HEK293 (cell line): ENCODE results near the gene CSRP1.

ENCODE experiments used
- CTCF ChIA-PET: fragments of 350-600 bp; formaldehyde crosslinking; extraction: SDS; loops from one replicate; lab custom pipeline; 2021; ENCODE audit warnings: antibody characterized with exemption; lab: Yijun Ruan, JAX
- POLR2A ChIA-PET: fragments of 300-600 bp; formaldehyde crosslinking; extraction: SDS; loops from one replicate; lab custom pipeline; 2020; ENCODE audit warnings: antibody characterized with exemption, inconsistent platforms; lab: Yijun Ruan, JAX
- H3K27ac ChIP-seq: fragments of 200-500 bp; sonication (Bioruptor generic); 2 replicates; pipeline ENCODE4 v1.5.1; 2014; ENCODE audit warnings: low read depth, low read length, control low read depth, inconsistent platforms; ENCODE audit errors: extremely low read depth
- H3K36me3 ChIP-seq, 2 experiments: fragments of 200-500 bp in 1 of 2; sonication (Bioruptor generic) in 1 of 2; 1 replicate in 1 of 2; 2 replicates in 1 of 2; pipeline ENCODE4 v1.5.1; 2014 to 2017; ENCODE audit warnings: inconsistent platforms in 2 of 2, low read length in 2 of 2; ENCODE audit not compliant: control insufficient read depth in 2 of 2, insufficient read depth in 1 of 2
- H3K4me1 ChIP-seq: fragments of 200-500 bp; sonication (Bioruptor generic); 2 replicates; pipeline ENCODE4 v1.5.1; 2014; ENCODE audit warnings: mild to moderate bottlenecking, low read length, inconsistent platforms; ENCODE audit not compliant: control insufficient read depth, insufficient read depth
- H3K4me3 ChIP-seq: 2 replicates; pipeline ENCODE4 v1.5.1; 2011; ENCODE audit warnings: low read depth, mild to moderate bottlenecking, control low read depth, low read length, moderate library complexity
- H3K9me3 ChIP-seq: fragments of 200-500 bp; sonication (Bioruptor generic); 2 replicates; pipeline ENCODE4 v1.5.1; 2014; ENCODE audit warnings: low read depth, low read length, inconsistent platforms; ENCODE audit not compliant: control insufficient read depth, insufficient read depth
- GLIS1 ChIP-seq: fragments of 450-650 bp; formaldehyde crosslinking; IDR thresholded peaks from 2 replicates; pipeline ENCODE4 v1.5.1; 2016; ENCODE audit warnings: missing biosample characterization, missing genetic modification characterization
- ZNF335 ChIP-seq: fragments of 450-650 bp; formaldehyde crosslinking; conservative IDR thresholded peaks from 2 replicates; pipeline ENCODE4 v1.5.1; 2016; ENCODE audit warnings: missing biosample characterization, missing genetic modification characterization
- ZNF768 ChIP-seq: fragments of 450-650 bp; formaldehyde crosslinking; IDR thresholded peaks from 2 replicates; pipeline ENCODE4 v1.5.1; 2018; ENCODE audit warnings: missing biosample characterization, mild to moderate bottlenecking, missing genetic modification characterization
- ZNF777 ChIP-seq: fragments of 450-650 bp; formaldehyde crosslinking; IDR thresholded peaks from 2 replicates; pipeline ENCODE4 v1.5.1; 2017; ENCODE audit warnings: missing biosample characterization, missing genetic modification characterization, borderline replicate concordance
- ZNF843 ChIP-seq: fragments of 450-650 bp; formaldehyde crosslinking; IDR thresholded peaks from 2 replicates; pipeline ENCODE4 v1.5.1; 2016; ENCODE audit warnings: missing biosample characterization, missing genetic modification characterization
- TF ChIP-seq, protein P1 (sequence below): fragments of 450-650 bp; formaldehyde crosslinking; IDR thresholded peaks from 2 replicates; pipeline ENCODE4 v1.5.1; 2016; ENCODE audit warnings: missing biosample characterization, missing genetic modification characterization, low read depth
- TF ChIP-seq, protein P2 (sequence below): fragments of 450-650 bp; formaldehyde crosslinking; IDR thresholded peaks from 2 replicates; pipeline ENCODE4 v1.5.1; 2016; ENCODE audit warnings: missing biosample characterization, missing genetic modification characterization
- TF ChIP-seq, protein P3 (sequence below): fragments of 450-650 bp; formaldehyde crosslinking; IDR thresholded peaks from 2 replicates; pipeline ENCODE4 v1.5.1; 2016; ENCODE audit warnings: missing biosample characterization, missing genetic modification characterization, borderline replicate concordance
- TF ChIP-seq, protein P4 (sequence below): fragments of 450-650 bp; formaldehyde crosslinking; conservative IDR thresholded peaks from 2 replicates; pipeline ENCODE4 v1.5.1; 2016; ENCODE audit warnings: low read depth, missing biosample characterization, missing genetic modification characterization
- TF ChIP-seq, protein P5 (sequence below): fragments of 450-650 bp; formaldehyde crosslinking; IDR thresholded peaks from 2 replicates; pipeline ENCODE4 v1.5.1; 2016; ENCODE audit warnings: missing biosample characterization, missing genetic modification characterization

CSRP1 gene

DNA sequence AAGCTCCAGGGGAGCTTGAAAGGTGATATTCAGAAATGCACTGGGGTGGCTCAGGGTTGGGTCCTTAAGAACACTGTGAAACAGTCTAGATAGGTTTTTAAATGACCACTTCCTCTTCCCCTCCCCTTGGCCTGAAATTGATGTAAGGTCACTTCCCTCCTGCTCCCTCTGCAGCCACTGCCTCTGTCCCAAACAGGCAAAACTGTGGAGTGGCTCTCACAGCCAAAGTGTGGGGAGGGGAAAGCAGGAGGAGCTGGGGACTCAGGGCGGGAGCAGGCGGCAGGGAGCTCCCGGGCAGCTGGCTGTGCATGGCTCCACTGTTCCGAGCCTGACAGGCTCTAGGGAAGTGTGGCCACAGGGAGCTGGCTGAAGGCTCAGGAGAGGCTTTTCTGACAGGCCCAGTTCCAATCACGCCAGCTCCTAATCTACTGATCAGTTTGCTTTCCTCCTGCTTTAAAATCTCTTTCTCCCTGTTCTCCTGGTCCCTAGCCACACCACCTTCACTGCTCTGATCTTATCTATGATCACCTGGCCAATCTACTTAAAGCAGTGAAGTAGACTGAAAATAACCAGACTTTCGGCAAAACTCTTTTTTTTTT, 5.1 kb upstream of the CSRP1 start:
- Histone ChIP-seq H3K36me3 (no peaks in the 10 kb centered on the region), H3K9me3 (no peaks in the 10 kb centered on the region), H3K4me3 (no peak overlapping the region), H3K4me1 (no peaks in the 10 kb centered on the region), H3K27ac (no peak overlapping the region)
- ChIA-PET CTCF (interaction anchor here (0.5 to 11.1 kb wide), 40 partner anchors 10 to 338 kb away, joined by 3 to 471 read pairs (median 6); partner anchors contain the start of gene PHLDA3), POLR2A (interaction anchor here (0.7 to 4.3 kb wide), 6 partner anchors 14 to 44 kb away, joined by 3 to 42 read pairs (median 6); partner anchors contain the start of gene PHLDA3)
- TF ChIP-seq, protein P1, sequence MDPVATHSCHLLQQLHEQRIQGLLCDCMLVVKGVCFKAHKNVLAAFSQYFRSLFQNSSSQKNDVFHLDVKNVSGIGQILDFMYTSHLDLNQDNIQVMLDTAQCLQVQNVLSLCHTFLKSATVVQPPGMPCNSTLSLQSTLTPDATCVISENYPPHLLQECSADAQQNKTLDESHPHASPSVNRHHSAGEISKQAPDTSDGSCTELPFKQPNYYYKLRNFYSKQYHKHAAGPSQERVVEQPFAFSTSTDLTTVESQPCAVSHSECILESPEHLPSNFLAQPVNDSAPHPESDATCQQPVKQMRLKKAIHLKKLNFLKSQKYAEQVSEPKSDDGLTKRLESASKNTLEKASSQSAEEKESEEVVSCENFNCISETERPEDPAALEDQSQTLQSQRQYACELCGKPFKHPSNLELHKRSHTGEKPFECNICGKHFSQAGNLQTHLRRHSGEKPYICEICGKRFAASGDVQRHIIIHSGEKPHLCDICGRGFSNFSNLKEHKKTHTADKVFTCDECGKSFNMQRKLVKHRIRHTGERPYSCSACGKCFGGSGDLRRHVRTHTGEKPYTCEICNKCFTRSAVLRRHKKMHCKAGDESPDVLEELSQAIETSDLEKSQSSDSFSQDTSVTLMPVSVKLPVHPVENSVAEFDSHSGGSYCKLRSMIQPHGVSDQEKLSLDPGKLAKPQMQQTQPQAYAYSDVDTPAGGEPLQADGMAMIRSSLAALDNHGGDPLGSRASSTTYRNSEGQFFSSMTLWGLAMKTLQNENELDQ (tag by site-specific recombination): no peak
- TF ChIP-seq, protein P2, sequence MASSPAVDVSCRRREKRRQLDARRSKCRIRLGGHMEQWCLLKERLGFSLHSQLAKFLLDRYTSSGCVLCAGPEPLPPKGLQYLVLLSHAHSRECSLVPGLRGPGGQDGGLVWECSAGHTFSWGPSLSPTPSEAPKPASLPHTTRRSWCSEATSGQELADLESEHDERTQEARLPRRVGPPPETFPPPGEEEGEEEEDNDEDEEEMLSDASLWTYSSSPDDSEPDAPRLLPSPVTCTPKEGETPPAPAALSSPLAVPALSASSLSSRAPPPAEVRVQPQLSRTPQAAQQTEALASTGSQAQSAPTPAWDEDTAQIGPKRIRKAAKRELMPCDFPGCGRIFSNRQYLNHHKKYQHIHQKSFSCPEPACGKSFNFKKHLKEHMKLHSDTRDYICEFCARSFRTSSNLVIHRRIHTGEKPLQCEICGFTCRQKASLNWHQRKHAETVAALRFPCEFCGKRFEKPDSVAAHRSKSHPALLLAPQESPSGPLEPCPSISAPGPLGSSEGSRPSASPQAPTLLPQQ (tag by site-specific recombination): no peak
- TF ChIP-seq ZNF768 (tag by site-specific recombination) (no peak), GLIS1 (tag by site-specific recombination) (peak; percentile 68), ZNF843 (tag by site-specific recombination) (no peak), ZNF777 (tag by site-specific recombination) (no peak), ZNF335 (tag by site-specific recombination) (0 out of 2 replicates have a peak, but pooled peaks have one; percentile 19)
- TF ChIP-seq, protein P3, sequence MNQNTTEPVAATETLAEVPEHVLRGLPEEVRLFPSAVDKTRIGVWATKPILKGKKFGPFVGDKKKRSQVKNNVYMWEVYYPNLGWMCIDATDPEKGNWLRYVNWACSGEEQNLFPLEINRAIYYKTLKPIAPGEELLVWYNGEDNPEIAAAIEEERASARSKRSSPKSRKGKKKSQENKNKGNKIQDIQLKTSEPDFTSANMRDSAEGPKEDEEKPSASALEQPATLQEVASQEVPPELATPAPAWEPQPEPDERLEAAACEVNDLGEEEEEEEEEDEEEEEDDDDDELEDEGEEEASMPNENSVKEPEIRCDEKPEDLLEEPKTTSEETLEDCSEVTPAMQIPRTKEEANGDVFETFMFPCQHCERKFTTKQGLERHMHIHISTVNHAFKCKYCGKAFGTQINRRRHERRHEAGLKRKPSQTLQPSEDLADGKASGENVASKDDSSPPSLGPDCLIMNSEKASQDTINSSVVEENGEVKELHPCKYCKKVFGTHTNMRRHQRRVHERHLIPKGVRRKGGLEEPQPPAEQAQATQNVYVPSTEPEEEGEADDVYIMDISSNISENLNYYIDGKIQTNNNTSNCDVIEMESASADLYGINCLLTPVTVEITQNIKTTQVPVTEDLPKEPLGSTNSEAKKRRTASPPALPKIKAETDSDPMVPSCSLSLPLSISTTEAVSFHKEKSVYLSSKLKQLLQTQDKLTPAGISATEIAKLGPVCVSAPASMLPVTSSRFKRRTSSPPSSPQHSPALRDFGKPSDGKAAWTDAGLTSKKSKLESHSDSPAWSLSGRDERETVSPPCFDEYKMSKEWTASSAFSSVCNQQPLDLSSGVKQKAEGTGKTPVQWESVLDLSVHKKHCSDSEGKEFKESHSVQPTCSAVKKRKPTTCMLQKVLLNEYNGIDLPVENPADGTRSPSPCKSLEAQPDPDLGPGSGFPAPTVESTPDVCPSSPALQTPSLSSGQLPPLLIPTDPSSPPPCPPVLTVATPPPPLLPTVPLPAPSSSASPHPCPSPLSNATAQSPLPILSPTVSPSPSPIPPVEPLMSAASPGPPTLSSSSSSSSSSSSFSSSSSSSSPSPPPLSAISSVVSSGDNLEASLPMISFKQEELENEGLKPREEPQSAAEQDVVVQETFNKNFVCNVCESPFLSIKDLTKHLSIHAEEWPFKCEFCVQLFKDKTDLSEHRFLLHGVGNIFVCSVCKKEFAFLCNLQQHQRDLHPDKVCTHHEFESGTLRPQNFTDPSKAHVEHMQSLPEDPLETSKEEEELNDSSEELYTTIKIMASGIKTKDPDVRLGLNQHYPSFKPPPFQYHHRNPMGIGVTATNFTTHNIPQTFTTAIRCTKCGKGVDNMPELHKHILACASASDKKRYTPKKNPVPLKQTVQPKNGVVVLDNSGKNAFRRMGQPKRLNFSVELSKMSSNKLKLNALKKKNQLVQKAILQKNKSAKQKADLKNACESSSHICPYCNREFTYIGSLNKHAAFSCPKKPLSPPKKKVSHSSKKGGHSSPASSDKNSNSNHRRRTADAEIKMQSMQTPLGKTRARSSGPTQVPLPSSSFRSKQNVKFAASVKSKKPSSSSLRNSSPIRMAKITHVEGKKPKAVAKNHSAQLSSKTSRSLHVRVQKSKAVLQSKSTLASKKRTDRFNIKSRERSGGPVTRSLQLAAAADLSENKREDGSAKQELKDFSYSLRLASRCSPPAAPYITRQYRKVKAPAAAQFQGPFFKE: no peak
- TF ChIP-seq, protein P4, sequence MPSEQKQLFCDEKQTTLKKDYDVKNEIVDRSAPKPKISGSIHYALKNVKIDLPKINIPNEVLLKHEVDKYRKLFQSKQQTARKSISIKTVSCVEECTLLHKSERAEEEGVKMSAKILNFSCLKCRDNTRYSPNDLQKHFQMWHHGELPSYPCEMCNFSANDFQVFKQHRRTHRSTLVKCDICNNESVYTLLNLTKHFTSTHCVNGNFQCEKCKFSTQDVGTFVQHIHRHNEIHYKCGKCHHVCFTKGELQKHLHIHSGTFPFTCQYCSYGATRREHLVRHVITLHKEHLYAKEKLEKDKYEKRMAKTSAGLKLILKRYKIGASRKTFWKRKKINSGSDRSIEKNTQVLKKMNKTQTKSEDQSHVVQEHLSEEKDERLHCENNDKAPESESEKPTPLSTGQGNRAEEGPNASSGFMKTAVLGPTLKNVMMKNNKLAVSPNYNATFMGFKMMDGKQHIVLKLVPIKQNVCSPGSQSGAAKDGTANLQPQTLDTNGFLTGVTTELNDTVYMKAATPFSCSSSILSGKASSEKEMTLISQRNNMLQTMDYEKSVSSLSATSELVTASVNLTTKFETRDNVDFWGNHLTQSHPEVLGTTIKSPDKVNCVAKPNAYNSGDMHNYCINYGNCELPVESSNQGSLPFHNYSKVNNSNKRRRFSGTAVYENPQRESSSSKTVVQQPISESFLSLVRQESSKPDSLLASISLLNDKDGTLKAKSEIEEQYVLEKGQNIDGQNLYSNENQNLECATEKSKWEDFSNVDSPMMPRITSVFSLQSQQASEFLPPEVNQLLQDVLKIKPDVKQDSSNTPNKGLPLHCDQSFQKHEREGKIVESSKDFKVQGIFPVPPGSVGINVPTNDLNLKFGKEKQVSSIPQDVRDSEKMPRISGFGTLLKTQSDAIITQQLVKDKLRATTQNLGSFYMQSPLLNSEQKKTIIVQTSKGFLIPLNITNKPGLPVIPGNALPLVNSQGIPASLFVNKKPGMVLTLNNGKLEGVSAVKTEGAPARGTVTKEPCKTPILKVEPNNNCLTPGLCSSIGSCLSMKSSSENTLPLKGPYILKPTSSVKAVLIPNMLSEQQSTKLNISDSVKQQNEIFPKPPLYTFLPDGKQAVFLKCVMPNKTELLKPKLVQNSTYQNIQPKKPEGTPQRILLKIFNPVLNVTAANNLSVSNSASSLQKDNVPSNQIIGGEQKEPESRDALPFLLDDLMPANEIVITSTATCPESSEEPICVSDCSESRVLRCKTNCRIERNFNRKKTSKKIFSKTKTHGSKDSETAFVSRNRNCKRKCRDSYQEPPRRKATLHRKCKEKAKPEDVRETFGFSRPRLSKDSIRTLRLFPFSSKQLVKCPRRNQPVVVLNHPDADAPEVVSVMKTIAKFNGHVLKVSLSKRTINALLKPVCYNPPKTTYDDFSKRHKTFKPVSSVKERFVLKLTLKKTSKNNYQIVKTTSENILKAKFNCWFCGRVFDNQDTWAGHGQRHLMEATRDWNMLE (tag by site-specific recombination): no peak
- TF ChIP-seq, protein P5, sequence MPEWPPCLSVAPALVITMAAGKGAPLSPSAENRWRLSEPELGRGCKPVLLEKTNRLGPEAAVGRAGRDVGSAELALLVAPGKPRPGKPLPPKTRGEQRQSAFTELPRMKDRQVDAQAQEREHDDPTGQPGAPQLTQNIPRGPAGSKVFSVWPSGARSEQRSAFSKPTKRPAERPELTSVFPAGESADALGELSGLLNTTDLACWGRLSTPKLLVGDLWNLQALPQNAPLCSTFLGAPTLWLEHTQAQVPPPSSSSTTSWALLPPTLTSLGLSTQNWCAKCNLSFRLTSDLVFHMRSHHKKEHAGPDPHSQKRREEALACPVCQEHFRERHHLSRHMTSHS (tag by site-specific recombination): no peak
